Lung microvascular endothelial cell (primary cell): ENCODE results near the gene ITPK1. TPM values are rescaled to one million over a fixed set of nuclear protein-coding genes. Genes with fewer than 3 reads are reported as not detected.

Experiments
- DNase-seq, 2 donors: peaks; one replicate each; pipeline versions ENCODE4 v3.0.0 to v3.0.0-alpha.2; 2010; ENCODE audit warnings: low read depth in 2 of 2
- total RNA-seq: library from RNA; depleted of rRNA; stranded (reverse); fragments of >200 nt; gene quantifications from 2 replicates; pipeline ENCODE4 v1.2.1, GENCODE V29; 2014

ITPK1 gene
- total RNA-seq, 1 donor from 2014 or later = 15.7 TPM

- DNase-seq = no peak
Measured at GRCh38 chr14:93029417-93029816, 86.3 kb downstream of the ITPK1 start.

- DNase-seq = no peak
Measured at GRCh38 chr14:93028724-93029076, 87.0 kb downstream of the ITPK1 start.

GRCh38 chr14:93027810-93028723 is 87.7 kb downstream of the ITPK1 start:
- DNase-seq = no peak

- DNase-seq = no peak
Measured at GRCh38 chr14:93026339-93026738, 89.4 kb downstream of the ITPK1 start.

- DNase-seq = no peak
Measured at GRCh38 chr14:93025055-93025454, 90.7 kb downstream of the ITPK1 start.

GRCh38 chr14:93024493-93024892 is 91.2 kb downstream of the ITPK1 start:
- no peak for DNase-seq

GRCh38 chr14:93023802-93024434 is 91.8 kb downstream of the ITPK1 start:
- DNase-seq = no peak

GRCh38 chr14:93023039-93023438 is 92.7 kb downstream of the ITPK1 start:
- no peak for DNase-seq

- no peak for DNase-seq
Measured at GRCh38 chr14:93019970-93020369, 95.8 kb downstream of the ITPK1 start.

- no peak for DNase-seq
Measured at GRCh38 chr14:93019367-93019843, 96.3 kb downstream of the ITPK1 start.

- DNase-seq = no peak
Measured at GRCh38 chr14:93018366-93018765, 97.4 kb downstream of the ITPK1 start.

GRCh38 chr14:93017898-93018297 is 97.8 kb downstream of the ITPK1 start:
- no peak for DNase-seq

GRCh38 chr14:93017301-93017797 is 98.4 kb downstream of the ITPK1 start:
- peak; percentile 36 to 54 for DNase-seq

- DNase-seq = no peak
Measured at GRCh38 chr14:93016275-93016845, 99.4 kb downstream of the ITPK1 start.

- no peak for DNase-seq
Measured at GRCh38 chr14:93015505-93015904, 100.2 kb downstream of the ITPK1 start.

GRCh38 chr14:93015064-93015463 is 100.7 kb downstream of the ITPK1 start:
- DNase-seq = no peak

GRCh38 chr14:93014058-93015023 is 101.4 kb downstream of the ITPK1 start:
- DNase-seq = no peak

GRCh38 chr14:93012951-93013719 is 102.6 kb downstream of the ITPK1 start:
- DNase-seq = no peak

GRCh38 chr14:93012506-93012905 is 103.2 kb downstream of the ITPK1 start:
- no peak for DNase-seq

- DNase-seq = no peak
Measured at GRCh38 chr14:93011650-93012325, 103.9 kb downstream of the ITPK1 start.
